ENCODE measurements around the gene UTP11.

UTP11 gene

DNA sequence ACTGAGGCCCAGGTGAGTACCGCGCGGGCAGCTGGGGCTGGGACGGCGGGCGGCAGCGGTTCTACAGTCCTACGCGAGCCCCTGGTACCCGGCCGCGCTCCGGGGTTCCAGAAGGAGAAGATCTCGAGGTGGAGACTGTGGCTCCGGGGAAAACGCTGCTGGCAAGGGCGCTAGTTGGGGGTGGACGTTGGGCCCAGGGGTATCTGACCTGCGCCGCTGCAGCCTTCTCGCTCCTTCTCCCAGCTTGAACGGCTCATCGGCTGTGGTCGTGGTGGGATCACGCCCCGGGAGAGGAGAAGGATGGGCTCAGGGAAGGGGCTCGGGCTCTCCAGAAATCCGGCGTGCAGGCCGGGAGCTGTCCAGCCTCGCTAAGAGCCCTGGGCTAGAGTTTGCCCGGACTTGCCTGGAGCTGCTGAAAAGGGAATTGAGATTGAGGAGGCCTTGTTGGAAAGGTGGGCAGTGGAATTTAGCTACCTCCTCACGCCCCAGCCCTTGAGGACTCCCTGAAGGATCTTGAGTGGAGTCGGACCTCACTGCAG lies 35.1 kb downstream of the UTP11 start:
- no peak for DNase-seq

DNA sequence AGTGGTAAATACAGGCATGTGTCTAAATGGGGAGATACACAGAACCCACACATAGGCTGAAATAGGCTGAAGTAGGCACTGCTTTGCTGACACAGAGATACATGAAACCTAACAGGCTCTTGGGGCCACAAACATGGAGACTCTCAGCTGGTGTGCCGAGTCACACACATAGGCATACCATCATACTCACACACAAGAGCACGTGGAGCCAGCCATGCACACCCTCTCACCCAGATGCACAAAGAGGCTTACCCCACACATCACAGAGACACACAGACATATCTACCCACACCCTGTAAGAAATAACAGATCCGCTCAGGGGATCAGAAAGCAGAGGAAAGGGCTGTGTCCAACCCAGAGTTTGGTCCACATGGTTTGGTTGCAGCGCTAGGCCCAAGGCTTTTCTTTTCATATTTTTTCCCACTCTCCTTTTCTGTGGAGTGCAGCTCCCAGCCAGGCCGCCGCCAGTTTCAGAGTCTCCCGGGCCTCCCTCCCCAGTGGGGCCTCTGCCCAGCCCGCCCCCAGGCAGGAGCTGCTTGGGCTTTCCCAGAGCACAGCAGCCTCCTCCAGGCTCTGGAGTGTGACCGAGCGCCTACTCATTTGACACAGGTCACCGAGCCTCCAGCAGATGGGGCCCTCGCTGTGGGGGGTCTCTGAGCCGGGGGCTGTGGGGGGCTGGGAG lies 38.0 kb downstream of the UTP11 start:
- DNase-seq: peak; percentile 28

DNA sequence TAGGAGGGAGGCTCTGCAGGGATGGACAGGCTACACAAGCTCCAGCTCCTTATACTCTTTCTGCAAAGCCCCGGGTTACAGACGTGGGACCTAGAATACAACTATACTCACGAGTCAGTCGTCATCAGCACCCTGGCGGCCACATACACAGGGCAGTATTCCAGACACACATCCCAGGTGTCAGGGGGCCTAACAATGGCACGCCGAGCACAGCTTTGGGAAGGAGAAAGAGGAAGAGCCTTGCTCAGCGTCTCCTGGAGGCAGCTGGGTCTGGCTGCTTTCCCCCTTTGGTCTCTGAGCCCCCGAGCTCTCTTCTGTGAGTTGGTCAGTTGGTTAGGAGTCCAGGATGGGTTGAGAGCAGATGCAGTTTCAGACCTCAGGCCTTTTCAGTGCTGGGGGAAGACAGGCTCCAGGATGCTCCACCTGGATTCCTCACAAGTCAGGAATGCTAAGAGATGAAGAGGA lies 38.6 kb downstream of the UTP11 start:
- DNase-seq: no peak

- DNase-seq: no peak
Observed at GRCh38 chr1:38052750-38053415, 40.3 kb downstream of the UTP11 start.

GRCh38 chr1:38053416-38054091 lies 41.0 kb downstream of the UTP11 start:
- no peak for DNase-seq

GRCh38 chr1:38055398-38055797 lies 42.9 kb downstream of the UTP11 start:
- DNase-seq: no peak

DNA sequence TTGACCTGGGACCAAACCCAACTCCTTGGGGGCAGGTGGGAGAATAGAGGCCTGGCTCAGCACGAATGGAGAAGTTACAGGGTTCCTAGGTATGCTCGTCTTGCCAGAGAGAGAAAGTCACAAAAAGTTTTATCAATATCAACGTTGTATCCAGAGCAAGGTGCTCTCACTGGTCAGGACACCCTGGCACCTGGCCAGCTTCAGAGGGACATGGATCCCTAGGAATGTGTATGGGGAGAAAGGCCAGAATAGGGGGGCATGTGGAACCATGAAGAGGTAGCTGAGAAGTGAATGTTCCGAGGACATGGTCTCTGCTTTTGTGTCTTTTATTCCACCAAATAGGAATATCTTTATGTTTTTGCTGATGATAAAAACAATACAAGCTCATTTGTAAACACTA lies 43.4 kb downstream of the UTP11 start:
- no peak for DNase-seq

DNA sequence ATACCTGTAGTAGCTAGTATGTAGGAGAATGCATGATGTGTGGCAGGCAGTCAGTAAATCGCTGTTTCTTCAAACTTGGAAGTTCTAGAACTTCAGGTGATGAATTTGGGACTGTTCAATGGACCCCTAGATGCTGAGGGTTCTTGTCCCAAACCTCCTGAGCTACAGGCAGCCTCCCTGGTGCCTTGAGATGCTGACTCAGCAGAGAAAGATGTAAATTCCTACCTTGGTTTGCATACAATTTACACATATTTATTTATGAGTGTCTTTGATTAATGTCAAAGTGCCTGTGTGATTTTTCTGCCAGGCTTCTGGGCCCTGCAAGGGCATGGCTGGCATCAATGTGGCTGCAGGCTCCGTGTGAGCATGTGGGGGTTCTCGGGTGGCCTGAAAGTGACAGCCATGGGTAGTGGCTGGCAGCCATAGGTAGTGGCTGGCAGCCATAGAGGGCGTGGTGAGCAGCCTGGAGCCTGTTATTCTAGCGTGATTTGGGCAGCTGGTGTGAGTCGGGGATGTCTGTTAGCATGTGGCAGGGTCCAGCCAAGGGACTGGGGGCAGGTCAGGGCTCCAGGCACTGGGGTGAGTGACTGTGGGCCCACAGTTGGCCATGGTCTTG lies 47.2 kb downstream of the UTP11 start:
- no peak for DNase-seq

- no peak for DNase-seq
Observed at GRCh38 chr1:38060498-38060897, 48.0 kb downstream of the UTP11 start.

- no peak for DNase-seq
Observed at GRCh38 chr1:38061290-38061689, 48.8 kb downstream of the UTP11 start.

DNA sequence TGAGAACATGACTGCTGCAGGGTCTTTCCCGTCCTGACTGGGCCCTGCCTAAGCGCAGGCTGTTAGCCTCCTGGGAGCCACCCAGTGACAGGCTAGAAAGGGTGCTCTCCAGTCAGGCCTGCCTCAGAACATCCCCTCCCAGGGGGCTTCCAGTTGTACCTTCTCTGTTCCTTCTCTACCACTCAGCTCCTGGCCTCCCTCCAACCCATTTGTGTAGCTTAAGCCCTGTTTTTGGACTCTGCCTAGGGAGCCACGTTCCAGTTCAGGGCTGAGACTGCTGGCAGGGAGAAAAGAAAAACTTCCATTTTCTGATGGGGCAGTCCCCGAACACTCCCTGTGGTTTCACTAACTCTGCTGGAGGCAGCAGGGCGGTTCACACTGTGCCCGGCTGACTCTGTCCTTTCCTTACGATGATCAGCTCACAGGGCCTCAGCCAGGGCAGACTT lies 49.4 kb downstream of the UTP11 start:
- DNase-seq: no peak

DNA sequence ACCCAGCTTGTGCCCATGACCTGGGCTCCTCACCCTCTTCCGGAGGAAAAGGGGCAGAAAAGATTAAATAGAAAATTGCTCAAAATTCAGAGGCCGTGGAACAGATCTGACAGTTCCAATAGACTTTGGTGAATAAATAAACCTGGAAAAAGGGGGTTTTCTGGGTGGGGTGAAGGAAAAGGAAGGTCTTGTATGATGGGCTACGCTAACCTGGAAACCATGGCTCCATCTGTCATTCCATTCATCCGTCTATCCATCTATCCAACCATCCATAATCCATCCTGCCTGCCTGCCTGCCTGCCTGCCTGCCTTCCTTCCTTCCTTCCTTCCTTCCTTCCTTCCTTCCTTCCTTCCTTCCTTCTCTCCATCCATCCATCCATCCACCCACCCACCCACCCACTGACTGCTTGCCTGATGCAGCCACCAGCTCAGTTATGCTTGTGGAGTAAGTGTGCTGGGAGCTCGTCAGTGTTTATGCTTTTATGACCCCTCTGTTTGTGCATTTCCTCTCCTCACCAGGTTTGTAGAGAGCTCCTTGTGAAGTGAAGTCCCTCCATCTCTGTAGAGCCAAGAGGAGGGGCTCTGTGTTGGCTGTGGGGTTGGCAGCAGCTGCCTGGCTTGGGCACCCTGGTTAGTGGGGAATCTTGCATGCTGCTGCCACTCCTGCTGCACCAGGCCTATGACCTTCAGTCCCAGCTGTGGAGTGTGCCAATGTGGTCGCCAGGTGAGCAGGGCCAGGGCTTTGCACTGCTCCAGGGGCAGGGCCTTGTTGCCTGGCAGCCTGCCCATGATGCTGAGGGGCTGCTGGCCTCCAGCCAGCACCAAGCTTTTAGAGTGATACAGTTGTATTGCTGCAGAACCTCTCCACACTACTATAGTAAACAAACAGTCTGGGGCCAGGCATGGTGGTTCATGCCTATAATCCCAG lies 50.1 kb downstream of the UTP11 start:
- no peak for DNase-seq

DNA sequence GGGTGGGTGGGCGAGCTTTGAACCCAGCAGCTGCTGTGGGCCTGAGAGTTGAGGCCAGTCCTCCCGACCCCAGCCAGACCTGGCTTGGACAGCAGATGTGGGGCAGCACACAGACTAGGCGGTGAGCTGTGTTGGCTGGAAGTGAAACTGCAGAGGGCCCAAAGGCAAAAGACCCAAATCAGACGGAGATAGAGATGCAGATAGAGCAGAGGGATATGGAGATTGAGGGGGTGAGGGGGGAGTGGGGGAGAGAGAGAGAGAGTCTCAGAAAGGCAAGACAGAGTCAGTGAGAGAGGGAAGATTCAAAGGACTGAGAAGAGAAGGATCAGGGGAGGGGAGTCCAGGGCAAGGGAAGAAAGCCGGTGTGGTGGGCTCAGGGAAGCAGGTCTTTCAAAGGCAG lies 51.1 kb downstream of the UTP11 start:
- DNase-seq: no peak

GRCh38 chr1:38064197-38064903 lies 51.8 kb downstream of the UTP11 start:
- DNase-seq: peak; percentile 18

DNA sequence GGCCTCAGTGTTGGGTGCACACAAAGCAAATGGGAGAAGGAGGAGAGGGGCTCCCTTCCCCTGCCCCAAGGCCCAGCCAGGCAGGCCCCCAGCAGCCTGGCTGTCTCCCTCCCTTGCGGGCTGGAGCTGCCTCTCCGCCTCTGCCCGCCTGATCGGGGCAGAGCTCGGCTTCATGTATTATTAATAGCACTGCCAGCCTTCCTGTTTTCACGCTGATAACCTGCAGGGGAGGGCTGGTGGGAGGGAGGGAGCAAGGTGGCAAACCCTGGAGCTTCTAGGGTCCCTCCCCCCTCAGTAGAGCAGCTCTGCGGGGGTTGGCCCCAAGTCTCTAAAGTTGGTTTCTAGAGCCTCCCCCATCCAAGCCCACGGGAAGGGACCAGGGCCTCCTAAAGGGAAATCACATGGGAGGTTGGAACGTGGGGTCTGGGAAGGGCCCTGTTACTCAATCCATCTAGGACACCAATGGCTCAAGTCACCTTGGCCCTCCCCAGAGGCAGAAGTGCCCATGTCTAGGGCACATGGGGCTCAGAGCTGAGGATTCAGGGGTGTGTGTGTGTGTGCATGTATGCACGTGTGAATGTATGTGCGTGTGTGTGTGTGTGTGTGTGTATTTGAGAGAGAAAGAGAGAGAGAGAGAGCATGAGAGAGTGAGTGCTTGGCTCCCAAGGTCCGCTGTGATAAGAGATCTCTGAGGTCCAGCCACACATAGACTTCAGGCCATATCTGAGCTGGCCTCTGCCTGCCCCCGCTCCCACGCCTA lies 55.9 kb downstream of the UTP11 start:
- DNase-seq: no peak

GRCh38 chr1:38068980-38069340 lies 56.4 kb downstream of the UTP11 start:
- DNase-seq: no peak

- peak; percentile 17 for DNase-seq
Observed at GRCh38 chr1:38071312-38072256, 59.0 kb downstream of the UTP11 start.

- DNase-seq: no peak
Observed at GRCh38 chr1:38072858-38073257, 60.3 kb downstream of the UTP11 start.

DNA sequence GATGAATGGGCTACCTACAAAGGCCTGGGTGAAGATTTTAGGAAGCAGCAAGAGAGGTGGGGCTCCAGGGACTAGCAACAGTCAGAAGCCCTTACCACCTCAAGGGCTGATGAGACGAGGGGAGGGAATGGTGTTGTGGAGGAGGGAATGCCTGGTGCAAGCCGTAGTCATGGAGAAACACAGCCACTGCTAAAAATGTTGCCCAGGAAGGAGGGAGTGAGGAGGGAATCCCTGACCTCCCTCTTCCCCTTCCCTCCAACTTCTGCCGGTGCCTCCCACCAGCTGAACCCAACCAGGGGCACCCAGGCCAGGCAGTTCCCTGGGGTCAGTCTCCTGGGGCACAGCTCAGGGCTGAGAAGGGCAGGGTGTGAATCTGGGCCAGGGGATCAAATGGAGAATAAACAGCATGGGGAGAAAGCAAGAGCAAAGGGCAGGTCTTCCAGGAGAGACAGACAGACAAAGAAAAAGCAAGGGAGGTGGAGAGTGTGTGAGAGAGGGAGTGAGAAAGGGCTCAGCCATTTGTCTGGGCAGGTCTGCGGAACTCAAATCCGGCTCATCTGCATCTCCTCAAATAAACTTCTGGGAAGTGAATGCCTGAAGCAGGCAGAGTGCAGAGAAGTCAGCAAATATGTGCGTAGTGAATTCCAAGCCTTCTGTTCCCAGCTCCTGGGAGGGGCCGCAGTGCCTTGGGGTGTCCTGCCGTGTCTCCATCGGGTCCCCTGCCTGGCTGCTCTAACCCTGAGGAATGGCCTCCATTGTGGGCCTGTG lies 61.2 kb downstream of the UTP11 start:
- DNase-seq: no peak
